C4-2B (cell line): ENCODE measurements around the gene EWSR1.

Experiments
- ZFX ChIP-seq: fragments of 450-650 bp; IDR thresholded peaks from 2 replicates; pipeline ENCODE4 v1.6.1; 2017
- TF ChIP-seq, protein P1 (sequence below): fragments of 450-650 bp; conservative IDR thresholded peaks from 2 replicates; pipeline ENCODE4 v1.5.1; 2017; ENCODE audit warnings: mild to moderate bottlenecking

DNA sequence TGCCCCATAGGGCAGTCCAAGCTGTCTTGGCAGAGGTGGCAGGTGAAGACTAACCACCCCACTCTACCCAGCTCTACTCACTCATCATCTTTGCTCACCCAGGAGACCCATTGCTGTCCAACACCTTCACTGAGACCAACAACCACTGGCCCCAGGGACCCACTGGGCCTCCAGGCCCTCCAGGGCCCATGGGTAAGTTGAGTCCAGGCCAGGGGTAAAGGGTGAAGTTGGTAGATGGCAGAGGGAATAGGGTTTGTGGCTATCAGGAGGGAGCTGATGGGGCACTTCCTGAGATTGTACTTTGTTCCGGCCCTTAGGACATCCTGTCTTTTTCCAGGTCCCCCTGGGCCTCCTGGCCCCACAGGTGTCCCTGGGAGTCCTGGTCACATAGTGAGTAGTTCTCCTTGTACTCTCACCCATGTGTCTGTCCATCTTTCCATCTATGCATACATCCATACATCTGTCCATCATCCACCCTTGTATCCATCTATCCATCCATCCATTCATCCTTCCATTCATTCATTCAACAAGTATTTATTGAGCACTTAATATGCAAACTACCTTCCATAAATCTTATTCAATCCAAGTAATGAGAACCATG, 34.7 kb upstream of the EWSR1 start:
- TF ChIP-seq, protein P1, sequence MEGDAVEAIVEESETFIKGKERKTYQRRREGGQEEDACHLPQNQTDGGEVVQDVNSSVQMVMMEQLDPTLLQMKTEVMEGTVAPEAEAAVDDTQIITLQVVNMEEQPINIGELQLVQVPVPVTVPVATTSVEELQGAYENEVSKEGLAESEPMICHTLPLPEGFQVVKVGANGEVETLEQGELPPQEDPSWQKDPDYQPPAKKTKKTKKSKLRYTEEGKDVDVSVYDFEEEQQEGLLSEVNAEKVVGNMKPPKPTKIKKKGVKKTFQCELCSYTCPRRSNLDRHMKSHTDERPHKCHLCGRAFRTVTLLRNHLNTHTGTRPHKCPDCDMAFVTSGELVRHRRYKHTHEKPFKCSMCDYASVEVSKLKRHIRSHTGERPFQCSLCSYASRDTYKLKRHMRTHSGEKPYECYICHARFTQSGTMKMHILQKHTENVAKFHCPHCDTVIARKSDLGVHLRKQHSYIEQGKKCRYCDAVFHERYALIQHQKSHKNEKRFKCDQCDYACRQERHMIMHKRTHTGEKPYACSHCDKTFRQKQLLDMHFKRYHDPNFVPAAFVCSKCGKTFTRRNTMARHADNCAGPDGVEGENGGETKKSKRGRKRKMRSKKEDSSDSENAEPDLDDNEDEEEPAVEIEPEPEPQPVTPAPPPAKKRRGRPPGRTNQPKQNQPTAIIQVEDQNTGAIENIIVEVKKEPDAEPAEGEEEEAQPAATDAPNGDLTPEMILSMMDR: no peak
- TF ChIP-seq ZFX: no peak
